NT2/D1 (cell line): ENCODE results near the gene PTX4.

ENCODE experiments used
- SUZ12 ChIP-seq: IDR thresholded peaks from 2 replicates; pipeline ENCODE4 v1.6.1; 2011; ENCODE audit not compliant: insufficient read length, insufficient read depth; ENCODE audit errors: extremely low read depth
- YY1 ChIP-seq: IDR thresholded peaks from 2 replicates; pipeline ENCODE4 v1.6.1; 2011; ENCODE audit not compliant: insufficient read length, insufficient read depth

- TF ChIP-seq YY1 (no peak), SUZ12 (no peak)
Measured at GRCh38 chr16:1530349-1530882, 41.7 kb upstream of the PTX4 start.
